GM23338 (cell line): ENCODE results near the gene CHSY1.

ENCODE experiments used
- EZH2phosphoT487 ChIP-seq: fragments of 200-600 bp; sonication (generic); IDR thresholded peaks from one replicate; pipeline ENCODE4 v1.8.1; 2018; ENCODE audit warnings: antibody characterized with exemption; ENCODE audit not compliant: unreplicated experiment
- TF ChIP-seq, protein P1 (sequence below), 2 experiments: fragments of 200-600 bp in 1 of 2; sonication (generic) in 1 of 2; conservative IDR thresholded peaks; 2 replicates each; pipeline versions ENCODE4 v1.5.1 to v1.6.1; 2016 to 2017; ENCODE audit warnings: antibody characterized with exemption in 2 of 2, low read depth in 2 of 2, mild to moderate bottlenecking in 2 of 2, moderate library complexity in 1 of 2

DNA sequence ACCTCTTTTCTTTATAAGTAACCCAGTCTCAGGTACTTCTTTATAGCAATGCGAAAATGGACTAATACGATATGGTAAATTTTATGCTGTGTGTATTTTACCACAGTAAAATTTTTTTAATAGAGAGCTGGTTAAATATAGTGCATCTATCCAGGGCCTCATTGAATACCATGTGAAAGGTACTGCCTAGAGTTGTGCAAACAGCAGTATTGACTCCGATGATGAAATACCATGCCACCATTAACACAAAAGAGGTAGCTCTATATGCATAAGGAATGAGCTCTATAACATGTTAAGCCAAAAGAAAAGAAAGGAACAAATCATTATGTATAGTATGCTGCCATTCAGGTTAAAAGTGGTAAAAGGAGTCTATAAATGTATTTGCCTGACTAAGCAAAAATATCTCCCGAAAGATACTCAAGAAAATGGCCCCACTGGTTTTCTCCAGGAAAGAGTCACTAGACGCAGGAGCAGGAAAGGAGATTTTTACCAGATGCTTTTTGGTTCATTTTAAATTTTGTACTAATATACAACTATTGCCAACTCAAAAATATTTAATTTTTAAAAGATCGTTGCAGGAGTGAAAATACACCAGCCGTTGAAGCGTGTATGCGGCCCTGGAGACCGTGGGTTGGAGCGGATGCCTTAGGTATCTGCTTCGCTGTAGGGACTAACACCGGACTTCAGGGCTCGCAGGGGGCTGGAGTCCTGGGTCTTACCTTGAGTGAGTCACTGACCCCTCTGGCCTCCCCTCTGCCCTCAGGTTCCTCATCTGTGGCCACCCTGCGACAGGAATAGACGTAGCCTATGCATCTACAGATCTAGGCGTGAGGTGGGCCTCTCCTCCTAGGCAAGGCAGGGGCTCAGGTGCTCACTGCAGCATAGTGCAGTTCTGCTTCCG, 120.1 kb downstream of the CHSY1 start:
- TF ChIP-seq EZH2phosphoT487 = no peak
- TF ChIP-seq, protein P1, sequence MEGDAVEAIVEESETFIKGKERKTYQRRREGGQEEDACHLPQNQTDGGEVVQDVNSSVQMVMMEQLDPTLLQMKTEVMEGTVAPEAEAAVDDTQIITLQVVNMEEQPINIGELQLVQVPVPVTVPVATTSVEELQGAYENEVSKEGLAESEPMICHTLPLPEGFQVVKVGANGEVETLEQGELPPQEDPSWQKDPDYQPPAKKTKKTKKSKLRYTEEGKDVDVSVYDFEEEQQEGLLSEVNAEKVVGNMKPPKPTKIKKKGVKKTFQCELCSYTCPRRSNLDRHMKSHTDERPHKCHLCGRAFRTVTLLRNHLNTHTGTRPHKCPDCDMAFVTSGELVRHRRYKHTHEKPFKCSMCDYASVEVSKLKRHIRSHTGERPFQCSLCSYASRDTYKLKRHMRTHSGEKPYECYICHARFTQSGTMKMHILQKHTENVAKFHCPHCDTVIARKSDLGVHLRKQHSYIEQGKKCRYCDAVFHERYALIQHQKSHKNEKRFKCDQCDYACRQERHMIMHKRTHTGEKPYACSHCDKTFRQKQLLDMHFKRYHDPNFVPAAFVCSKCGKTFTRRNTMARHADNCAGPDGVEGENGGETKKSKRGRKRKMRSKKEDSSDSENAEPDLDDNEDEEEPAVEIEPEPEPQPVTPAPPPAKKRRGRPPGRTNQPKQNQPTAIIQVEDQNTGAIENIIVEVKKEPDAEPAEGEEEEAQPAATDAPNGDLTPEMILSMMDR (conservative IDR thresholded peaks at IDR 0.05; ENCODE audit: low read depth in 2 of 2) = no peak
